OCI-LY1 (cell line): ENCODE measurements around the gene HACL1.

Source experiments
- H2AFZ ChIP-seq: fragments of 200-600 bp; sonication (generic), shearing (Covaris generic); 2 replicates; pipeline ENCODE4 v1.6.0; 2014; ENCODE audit warnings: antibody characterized with exemption, mild to moderate bottlenecking, low read length
- H3F3A ChIP-seq: fragments of 200-600 bp; sonication (generic), shearing (Covaris generic); 2 replicates; pipeline ENCODE4 v1.6.0; 2014; ENCODE audit warnings: mild to moderate bottlenecking, antibody characterized with exemption, low read length, moderate library complexity; ENCODE audit not compliant: insufficient read depth
- H3K27ac ChIP-seq: fragments of 200-600 bp; sonication (generic); 2 replicates; pipeline ENCODE4 v1.5.1; 2014; ENCODE audit warnings: low read length, mixed run types, mild to moderate bottlenecking, low read depth; ENCODE audit not compliant: poor library complexity, severe bottlenecking
- H3K27me3 ChIP-seq: fragments of 200-600 bp; sonication (generic); 2 replicates; pipeline ENCODE4 v1.6.0; 2014; ENCODE audit warnings: antibody characterized with exemption, mild to moderate bottlenecking, low read length, moderate library complexity; ENCODE audit not compliant: insufficient read depth
- H3K36me3 ChIP-seq: fragments of 200-600 bp; sonication (generic); 2 replicates; pipeline ENCODE4 v1.6.1; 2014; ENCODE audit warnings: mild to moderate bottlenecking, antibody characterized with exemption, low read length, moderate library complexity, mixed read lengths; ENCODE audit not compliant: insufficient read depth
- H3K4me1 ChIP-seq: fragments of 200-600 bp; sonication (generic); 2 replicates; pipeline ENCODE4 v1.5.1; 2014; ENCODE audit warnings: mild to moderate bottlenecking, low read length, moderate library complexity; ENCODE audit not compliant: insufficient read depth, severe bottlenecking
- H3K4me2 ChIP-seq: fragments of 200-600 bp; sonication (generic), shearing (Covaris generic); 2 replicates; pipeline ENCODE4 v1.6.1; 2014; ENCODE audit warnings: low read length
- H3K4me3 ChIP-seq: fragments of 200-600 bp; sonication (generic); 2 replicates; pipeline ENCODE4 v1.5.1; 2014; ENCODE audit warnings: low read length, low read depth, mild to moderate bottlenecking, mixed read lengths; ENCODE audit not compliant: poor library complexity, severe bottlenecking
- H3K79me2 ChIP-seq: fragments of 200-600 bp; shearing (Covaris generic); 2 replicates; pipeline ENCODE4 v1.6.1; 2016; ENCODE audit warnings: mixed run types, low read length, mixed read lengths; ENCODE audit not compliant: insufficient read depth
- H3K9ac ChIP-seq: fragments of 200-600 bp; sonication (generic), shearing (Covaris generic); 2 replicates; pipeline ENCODE4 v1.6.1; 2014; ENCODE audit warnings: mild to moderate bottlenecking, low read length, mixed read lengths
- H3K9me2 ChIP-seq: fragments of 200-600 bp; sonication (generic), shearing (Covaris generic); 2 replicates; pipeline ENCODE4 v1.6.1; 2014; ENCODE audit warnings: low read depth, mild to moderate bottlenecking, low read length, mixed read lengths
- H3K9me3 ChIP-seq: fragments of 200-600 bp; shearing (Covaris generic); 2 replicates; pipeline ENCODE4 v1.6.1; 2014; ENCODE audit warnings: low read length, mixed read lengths
- H4K20me1 ChIP-seq: fragments of 200-600 bp; sonication (generic), shearing (Covaris generic); 2 replicates; pipeline ENCODE4 v1.6.0; 2016; ENCODE audit warnings: mild to moderate bottlenecking, low read length; ENCODE audit not compliant: insufficient read depth
- CTCF ChIP-seq: fragments of 200-600 bp; sonication (generic), shearing (Covaris generic); IDR thresholded peaks from 2 replicates; pipeline ENCODE4 v1.5.1; 2017; ENCODE audit warnings: mild to moderate bottlenecking, antibody characterized with exemption, low read length, moderate library complexity, mixed read lengths
- EZH2 ChIP-seq: fragments of 200-600 bp; sonication (generic), shearing (Covaris generic); IDR thresholded peaks from 2 replicates; pipeline ENCODE4 v1.8.0; 2017; ENCODE audit warnings: borderline replicate concordance, mixed run types, mild to moderate bottlenecking, antibody characterized with exemption, low read length, moderate library complexity, mixed read lengths

Gene HACL1

DNA sequence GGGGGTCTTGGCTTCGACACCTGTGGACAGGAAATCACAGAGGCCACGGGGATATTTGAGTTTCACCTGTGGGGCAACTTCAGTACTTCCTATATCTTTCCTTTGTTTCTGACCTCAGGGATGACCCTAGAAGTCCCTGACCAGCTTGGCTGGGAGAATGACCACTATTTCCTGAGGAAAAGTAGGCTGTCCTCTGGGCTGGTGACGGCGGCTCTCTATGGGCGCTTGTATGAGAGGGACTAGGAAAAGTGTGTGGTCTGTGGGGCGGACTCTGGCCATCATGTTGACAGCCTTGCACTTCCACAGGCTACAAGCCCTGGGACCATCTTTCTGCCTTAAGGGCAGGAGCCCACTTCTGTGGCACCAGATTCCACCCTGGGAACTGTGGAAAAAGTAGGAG lies 43.9 kb upstream of the HACL1 start:
- H3K4me2 ChIP-seq = no peak overlapping the region
- no peak overlapping the region for H2AFZ ChIP-seq

GRCh38 chr3:15638891-15639262 lies 37.5 kb upstream of the HACL1 start:
- no peak overlapping the region for H3K27ac ChIP-seq
- H3K4me3 ChIP-seq = no peak overlapping the region
- H3K79me2 ChIP-seq = no peaks in the 10 kb centered on the region
- H3F3A ChIP-seq = no peaks in the 10 kb centered on the region
- no peaks in the 10 kb centered on the region for H3K9me3 ChIP-seq
- no peaks in the 10 kb centered on the region for H3K36me3 ChIP-seq
- no peaks in the 10 kb centered on the region for H3K27me3 ChIP-seq
- H3K4me1 ChIP-seq = peaks cover 8% of the 10 kb centered on the region
- H4K20me1 ChIP-seq = no peaks in the 10 kb centered on the region
- no peak overlapping the region for H3K4me2 ChIP-seq
- no peak overlapping the region for H2AFZ ChIP-seq
- no peaks in the 10 kb centered on the region for H3K9me2 ChIP-seq
- TF ChIP-seq CTCF (no peak), EZH2 (no peak)
- no peak overlapping the region for H3K9ac ChIP-seq

More for the DNA sequence above, 43.9 kb upstream of the HACL1 start:
- Histone ChIP-seq H3K79me2 (no peaks in the 10 kb centered on the region), H3F3A (no peaks in the 10 kb centered on the region), H3K4me1 (peaks cover 15% of the 10 kb centered on the region), H3K4me3 (no peak overlapping the region), H3K27me3 (no peaks in the 10 kb centered on the region), H3K27ac (no peak overlapping the region), H3K36me3 (no peaks in the 10 kb centered on the region), H4K20me1 (no peaks in the 10 kb centered on the region), H3K9me2 (no peaks in the 10 kb centered on the region), H3K9ac (no peak overlapping the region), H3K9me3 (no peaks in the 10 kb centered on the region)
- no peak for TF ChIP-seq CTCF
- no peak for TF ChIP-seq EZH2

DNA sequence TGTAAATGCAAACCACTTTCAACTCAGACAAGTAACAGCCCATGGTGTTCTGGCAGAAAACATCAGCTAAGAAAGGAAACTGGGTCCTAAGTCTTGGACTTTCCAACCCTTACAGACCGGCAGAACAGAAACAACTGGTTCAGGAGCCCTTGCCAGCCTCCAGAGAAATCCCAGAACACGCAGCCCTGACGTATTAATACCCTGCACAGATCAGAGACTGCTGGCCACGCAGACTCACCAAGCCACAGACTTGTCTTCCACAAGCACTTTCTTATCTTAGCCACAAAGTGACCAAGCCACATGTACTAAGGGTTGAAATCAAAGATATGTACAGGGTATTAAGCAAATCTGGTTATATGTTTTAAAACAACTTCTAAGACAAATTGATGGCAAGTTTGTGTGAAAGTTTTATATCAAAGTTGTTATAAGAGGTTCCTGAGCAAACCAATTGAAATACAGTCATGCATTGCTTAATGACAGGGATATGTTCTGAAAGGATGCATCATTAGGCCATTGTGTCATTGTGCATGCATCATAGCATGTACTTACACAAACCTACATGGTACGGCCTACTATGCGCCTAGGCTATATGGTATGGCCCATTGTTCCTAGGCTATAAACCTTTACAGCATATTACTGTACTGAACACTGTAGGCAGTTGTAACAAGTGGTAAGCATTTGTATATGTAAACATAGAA lies 37.0 kb upstream of the HACL1 start:
- H3K4me3 ChIP-seq = no peak overlapping the region
- no peak overlapping the region for H2AFZ ChIP-seq
- H3K36me3 ChIP-seq = no peaks in the 10 kb centered on the region
- no peaks in the 10 kb centered on the region for H3K9me2 ChIP-seq
- no peak for TF ChIP-seq CTCF
- TF ChIP-seq EZH2 = no peak
- no peak overlapping the region for H3K9ac ChIP-seq
- no peaks in the 10 kb centered on the region for H3K27me3 ChIP-seq
- H3K9me3 ChIP-seq = no peaks in the 10 kb centered on the region
- no peaks in the 10 kb centered on the region for H4K20me1 ChIP-seq
- H3K79me2 ChIP-seq = no peaks in the 10 kb centered on the region
- H3K27ac ChIP-seq = no peak overlapping the region
- H3K4me1 ChIP-seq = peaks cover 8% of the 10 kb centered on the region
- no peaks in the 10 kb centered on the region for H3F3A ChIP-seq
- H3K4me2 ChIP-seq = no peak overlapping the region
